GM20000 (cell line): Measurements from ENCODE around the gene AHRR.
A peak's percentile ranks its signal among the peaks of the same experiment; 100 is the strongest.

Experiments used
- DNase-seq: peaks from one replicate; pipeline ENCODE4 v3.0.0; 2012; ENCODE audit warnings: low spot score
- TF ChIP-seq, protein P1 (sequence below): IDR thresholded peaks from 2 replicates; pipeline ENCODE4 v1.5.1; 2012; ENCODE audit warnings: mild to moderate bottlenecking, control low read depth; ENCODE audit errors: extremely low read depth, missing control alignments

AHRR gene

DNA sequence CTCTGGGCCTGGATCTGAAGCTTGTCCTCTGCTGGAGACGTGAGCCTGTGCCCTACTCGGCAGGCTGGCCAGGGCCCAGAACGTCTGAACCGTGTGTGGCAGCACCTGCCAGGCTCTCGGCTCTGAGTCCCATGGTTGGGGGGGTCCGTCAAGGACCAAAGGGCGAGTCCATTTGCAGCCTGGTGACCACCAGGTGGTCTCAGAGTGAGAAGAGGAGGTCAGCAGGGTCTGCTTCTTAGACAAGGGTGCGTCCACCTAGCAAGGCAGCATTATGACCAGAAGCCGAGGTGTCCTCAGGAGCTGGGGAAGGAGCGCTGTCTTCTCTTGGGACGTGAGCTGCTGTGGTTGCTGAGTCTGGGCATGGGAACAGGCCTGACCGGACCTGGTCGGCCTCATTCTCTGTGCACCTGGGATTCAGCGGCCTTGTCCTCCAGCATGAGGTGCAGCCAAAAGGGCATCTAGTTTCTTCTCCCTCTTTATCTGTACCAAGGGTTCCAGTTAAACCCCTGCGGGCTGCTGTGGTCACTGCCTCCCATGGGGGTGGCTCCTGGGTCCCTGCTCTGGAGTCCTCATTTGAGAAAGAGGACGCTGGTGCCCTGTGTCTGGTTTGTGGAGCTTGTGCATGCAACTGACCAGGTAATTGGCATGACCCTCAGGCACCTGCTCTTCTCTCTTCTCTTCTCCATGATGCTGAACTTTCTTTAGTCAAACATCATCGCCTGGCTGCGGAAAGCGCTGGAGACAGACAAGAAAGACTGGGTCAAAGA is 135.9 kb downstream of the AHRR start:
- TF ChIP-seq, protein P1, sequence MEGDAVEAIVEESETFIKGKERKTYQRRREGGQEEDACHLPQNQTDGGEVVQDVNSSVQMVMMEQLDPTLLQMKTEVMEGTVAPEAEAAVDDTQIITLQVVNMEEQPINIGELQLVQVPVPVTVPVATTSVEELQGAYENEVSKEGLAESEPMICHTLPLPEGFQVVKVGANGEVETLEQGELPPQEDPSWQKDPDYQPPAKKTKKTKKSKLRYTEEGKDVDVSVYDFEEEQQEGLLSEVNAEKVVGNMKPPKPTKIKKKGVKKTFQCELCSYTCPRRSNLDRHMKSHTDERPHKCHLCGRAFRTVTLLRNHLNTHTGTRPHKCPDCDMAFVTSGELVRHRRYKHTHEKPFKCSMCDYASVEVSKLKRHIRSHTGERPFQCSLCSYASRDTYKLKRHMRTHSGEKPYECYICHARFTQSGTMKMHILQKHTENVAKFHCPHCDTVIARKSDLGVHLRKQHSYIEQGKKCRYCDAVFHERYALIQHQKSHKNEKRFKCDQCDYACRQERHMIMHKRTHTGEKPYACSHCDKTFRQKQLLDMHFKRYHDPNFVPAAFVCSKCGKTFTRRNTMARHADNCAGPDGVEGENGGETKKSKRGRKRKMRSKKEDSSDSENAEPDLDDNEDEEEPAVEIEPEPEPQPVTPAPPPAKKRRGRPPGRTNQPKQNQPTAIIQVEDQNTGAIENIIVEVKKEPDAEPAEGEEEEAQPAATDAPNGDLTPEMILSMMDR: no peak
- no peak for DNase-seq

DNA sequence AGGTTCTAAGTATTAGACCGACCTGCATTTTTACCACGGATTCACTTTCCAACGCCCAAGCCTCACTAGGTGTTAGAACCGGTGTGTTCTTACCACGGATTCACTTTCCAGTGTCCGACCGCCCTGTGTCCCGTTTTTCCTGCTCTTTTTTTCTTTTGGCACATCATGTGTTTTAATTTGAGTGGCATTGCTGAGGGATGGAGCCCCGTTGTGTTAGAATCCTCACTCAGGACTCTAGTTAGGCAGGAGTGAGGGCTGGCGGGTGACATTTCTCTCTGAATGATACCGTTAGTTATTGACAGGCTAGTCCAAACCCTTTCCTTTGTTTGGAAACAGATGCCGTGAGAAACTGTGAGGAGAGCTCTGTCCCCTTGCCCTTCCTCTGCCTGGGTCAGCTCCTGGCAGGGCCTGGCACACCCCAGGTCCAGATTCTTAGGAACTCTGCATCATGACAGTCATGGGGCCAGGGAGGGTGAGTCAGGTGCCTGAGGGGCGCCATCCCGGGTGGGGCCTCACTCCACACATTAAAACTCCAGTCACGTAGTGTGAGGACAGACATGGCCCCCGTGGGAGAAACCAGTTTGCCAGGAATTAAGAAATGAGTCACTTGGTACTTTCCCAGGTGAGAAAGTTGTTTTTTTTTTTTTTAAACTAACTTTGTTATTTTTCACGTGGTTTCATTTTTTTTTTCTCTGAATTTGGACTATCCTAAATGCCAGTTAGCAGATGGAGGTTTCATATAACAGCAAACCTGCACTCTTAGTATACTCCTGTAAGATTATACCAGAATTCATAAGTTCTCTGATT is 137.2 kb downstream of the AHRR start:
- DNase-seq: peak; percentile 74
- TF ChIP-seq, protein P1: no peak

DNA sequence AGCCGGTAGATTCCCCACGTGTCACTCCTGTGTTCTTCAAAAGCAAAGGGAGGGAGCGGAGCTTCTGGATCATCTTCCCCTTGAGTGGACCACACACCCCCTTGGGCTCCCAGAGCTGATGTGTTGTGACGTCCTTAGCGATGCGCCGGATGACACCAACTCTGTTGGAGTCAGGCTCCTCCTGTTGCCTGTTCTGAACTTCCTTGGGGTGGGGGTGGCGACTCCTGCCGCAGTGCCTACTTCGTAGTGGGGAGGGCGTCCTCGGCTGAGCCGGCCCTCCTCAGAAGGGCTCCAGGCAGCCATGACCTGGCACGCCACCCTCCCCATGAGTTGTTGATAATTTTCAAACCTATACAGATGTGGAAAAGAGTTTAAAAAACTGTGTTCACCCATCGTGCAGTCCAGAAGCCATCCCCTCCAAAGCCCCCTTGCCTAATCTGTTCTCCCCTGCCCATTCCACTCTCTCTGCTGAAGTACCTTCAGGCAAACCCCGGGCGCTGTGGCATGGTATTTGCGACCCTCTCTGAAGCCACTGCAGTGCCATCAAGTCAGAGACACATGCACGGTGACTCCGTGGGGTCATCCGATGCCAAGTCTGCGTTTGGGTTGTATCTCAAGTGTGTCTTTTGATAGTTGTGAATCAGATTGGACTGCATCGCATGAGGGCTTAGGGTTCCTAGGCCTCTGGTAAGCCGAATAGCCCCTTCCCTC is 138.2 kb downstream of the AHRR start:
- DNase-seq: no peak
- TF ChIP-seq, protein P1: no peak

DNA sequence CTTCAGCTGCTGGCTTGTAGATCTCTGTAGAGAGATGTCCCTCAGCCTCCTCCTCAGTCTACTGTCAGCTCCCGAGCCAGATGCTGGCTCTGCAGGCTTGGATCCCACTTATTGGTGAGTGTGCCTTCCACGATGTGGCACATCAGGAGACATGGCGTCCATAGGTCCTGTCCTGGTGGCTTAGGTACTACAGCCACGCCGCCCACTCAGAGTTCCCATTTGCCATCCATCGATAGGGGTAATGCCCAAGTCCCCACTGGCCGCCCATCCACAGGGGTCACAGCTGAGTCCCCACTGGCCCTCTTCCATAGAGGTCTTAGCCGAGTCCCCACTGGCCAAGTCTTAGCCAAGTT is 138.7 kb downstream of the AHRR start:
- TF ChIP-seq, protein P1: no peak

DNA sequence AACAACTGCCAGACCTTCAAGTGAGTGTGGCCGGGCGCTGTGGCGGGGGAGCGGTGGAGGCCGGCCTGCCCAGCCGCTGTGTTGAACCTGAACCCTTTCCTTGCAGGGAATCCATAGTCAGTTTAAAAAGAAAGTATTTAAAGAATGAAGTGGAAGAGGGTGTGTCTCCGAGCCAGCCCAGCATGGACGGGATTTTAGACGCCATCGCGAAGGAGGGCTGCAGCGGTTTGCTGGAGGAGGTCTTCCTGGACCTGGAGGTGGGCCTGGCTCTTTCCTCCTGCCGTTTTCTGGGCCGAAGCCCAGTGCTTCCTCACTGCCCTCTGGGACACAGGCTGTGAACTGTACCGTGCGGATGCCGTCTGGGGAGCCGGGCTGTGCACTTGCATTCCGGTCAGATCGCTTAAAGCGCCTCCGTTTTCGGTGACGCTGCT is 140.6 kb downstream of the AHRR start:
- TF ChIP-seq, protein P1: no peak
- DNase-seq: no peak

More for the DNA sequence above, 138.7 kb downstream of the AHRR start:
- DNase-seq: no peak

DNA sequence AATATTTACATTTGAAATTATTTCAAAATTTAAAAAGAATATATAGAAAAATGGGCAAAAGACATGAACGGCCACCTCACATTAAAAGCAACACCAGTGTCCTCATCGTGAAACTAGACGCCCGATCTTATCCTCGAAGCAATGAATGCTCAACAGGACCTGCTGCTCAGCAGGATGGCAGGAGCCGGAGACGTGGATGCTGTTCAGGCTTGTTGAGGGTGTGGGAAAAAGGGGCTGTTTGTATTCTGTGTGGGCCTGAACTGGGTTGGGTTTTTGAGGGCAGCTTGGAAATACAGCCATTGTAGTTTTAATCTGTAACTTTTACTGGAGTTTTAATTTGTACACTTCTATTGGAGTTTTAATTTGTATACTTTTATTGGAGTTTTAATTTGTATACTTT is 141.8 kb downstream of the AHRR start:
- DNase-seq: no peak
- TF ChIP-seq, protein P1: no peak

DNA sequence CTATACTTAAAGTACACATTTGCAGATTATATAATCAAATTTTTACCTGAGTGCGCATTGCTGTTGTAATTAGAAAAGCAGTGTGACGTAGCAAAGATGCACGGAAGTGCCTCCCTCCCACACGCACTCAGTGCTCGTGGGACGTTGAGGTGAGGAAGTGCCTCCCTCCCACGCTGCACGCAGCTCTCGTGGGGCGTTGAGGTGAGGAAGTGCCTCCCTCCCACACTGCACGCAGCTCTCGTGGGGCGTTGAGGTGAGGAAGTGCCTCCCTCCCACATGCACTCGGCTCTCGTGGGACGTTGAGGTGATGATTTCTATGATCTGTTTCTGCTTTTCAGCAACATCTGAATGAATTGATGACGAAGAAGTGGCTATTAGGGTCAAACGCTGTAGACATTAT is 142.4 kb downstream of the AHRR start:
- DNase-seq: peak; percentile 56
- TF ChIP-seq, protein P1: no peak
